Motor neuron (in vitro differentiated cells): ENCODE measurements around the gene DNAH5. TPM values are rescaled to one million over a fixed set of nuclear protein-coding genes. Genes with fewer than 3 reads are reported as not detected.
"Not testable (repeated sequence)": the region's sequence is repeated elsewhere in the genome, so short reads cannot be mapped to it uniquely, and the experiment has no call there.

ENCODE experiments used
- ATAC-seq, 8 experiments: fragments of 200-7000 bp; cut with Tn5 transposase; replicated peaks in 6 of 8; 2 replicates each; pipeline ENCODE4 v1.8.0; 2021; ENCODE audit warnings: mild to moderate bottlenecking in 8 of 8, moderate library complexity in 8 of 8
- H3K27ac ChIP-seq, 2 donors: fragments of 250-450 bp; sonication (Bioruptor Pico); 2 replicates each; pipeline ENCODE4 v1.9.0; 2021; ENCODE audit warnings: antibody characterized with exemption in 2 of 2, mild to moderate bottlenecking in 2 of 2, moderate library complexity in 1 of 2
- H3K4me1 ChIP-seq, 2 donors: fragments of 250-450 bp; sonication (Bioruptor Pico); replicated peaks in 1 of 2; 2 replicates each; pipeline ENCODE4 v1.6.1; 2021; ENCODE audit warnings: antibody characterized with exemption in 2 of 2, mild to moderate bottlenecking in 2 of 2, moderate library complexity in 1 of 2
- H3K4me3 ChIP-seq, 5 donors: fragments of 250-450 bp; sonication (Bioruptor Pico); 2 replicates each; pipeline ENCODE4 v1.9.0; 2021; ENCODE audit warnings: antibody characterized with exemption in 5 of 5, mild to moderate bottlenecking in 5 of 5, moderate library complexity in 4 of 5
- WGBS, 10 experiments: fragments of 450-650 bp; shearing (Covaris generic); methylation state at CpG; one replicate each; pipeline ENCODE4 v1.0.0; 2022; 5-methylcytosine and 5-hydroxymethylcytosine counted together
- in situ Hi-C, 9 experiments: fragments of 400-800 bp; cut with MboI; loops; one replicate each; pipeline ENCODE4 v1.15.0; 2021; ENCODE audit warnings: low sequenced_read_pairs in 9 of 9, low pct_unique_long_range_greater_than_20kb in 2 of 9; ENCODE audit not compliant: unreplicated experiment in 9 of 9
- total RNA-seq, 8 experiments: library from RNA; unstranded; fragments of 300-600 nt; gene quantifications; 2 replicates each; pipeline versions ENCODE4 v1.2.3 to v1.2.4, GENCODE V29; 2022

Gene DNAH5, protein sequence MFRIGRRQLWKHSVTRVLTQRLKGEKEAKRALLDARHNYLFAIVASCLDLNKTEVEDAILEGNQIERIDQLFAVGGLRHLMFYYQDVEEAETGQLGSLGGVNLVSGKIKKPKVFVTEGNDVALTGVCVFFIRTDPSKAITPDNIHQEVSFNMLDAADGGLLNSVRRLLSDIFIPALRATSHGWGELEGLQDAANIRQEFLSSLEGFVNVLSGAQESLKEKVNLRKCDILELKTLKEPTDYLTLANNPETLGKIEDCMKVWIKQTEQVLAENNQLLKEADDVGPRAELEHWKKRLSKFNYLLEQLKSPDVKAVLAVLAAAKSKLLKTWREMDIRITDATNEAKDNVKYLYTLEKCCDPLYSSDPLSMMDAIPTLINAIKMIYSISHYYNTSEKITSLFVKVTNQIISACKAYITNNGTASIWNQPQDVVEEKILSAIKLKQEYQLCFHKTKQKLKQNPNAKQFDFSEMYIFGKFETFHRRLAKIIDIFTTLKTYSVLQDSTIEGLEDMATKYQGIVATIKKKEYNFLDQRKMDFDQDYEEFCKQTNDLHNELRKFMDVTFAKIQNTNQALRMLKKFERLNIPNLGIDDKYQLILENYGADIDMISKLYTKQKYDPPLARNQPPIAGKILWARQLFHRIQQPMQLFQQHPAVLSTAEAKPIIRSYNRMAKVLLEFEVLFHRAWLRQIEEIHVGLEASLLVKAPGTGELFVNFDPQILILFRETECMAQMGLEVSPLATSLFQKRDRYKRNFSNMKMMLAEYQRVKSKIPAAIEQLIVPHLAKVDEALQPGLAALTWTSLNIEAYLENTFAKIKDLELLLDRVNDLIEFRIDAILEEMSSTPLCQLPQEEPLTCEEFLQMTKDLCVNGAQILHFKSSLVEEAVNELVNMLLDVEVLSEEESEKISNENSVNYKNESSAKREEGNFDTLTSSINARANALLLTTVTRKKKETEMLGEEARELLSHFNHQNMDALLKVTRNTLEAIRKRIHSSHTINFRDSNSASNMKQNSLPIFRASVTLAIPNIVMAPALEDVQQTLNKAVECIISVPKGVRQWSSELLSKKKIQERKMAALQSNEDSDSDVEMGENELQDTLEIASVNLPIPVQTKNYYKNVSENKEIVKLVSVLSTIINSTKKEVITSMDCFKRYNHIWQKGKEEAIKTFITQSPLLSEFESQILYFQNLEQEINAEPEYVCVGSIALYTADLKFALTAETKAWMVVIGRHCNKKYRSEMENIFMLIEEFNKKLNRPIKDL (N-terminal part only)
- 1 to 10 TPM in 1 of 8 experiments, under 1 TPM in 6, not detected in 1; 0.09 to 5.6 (median 0.31) TPM for total RNA-seq

DNA sequence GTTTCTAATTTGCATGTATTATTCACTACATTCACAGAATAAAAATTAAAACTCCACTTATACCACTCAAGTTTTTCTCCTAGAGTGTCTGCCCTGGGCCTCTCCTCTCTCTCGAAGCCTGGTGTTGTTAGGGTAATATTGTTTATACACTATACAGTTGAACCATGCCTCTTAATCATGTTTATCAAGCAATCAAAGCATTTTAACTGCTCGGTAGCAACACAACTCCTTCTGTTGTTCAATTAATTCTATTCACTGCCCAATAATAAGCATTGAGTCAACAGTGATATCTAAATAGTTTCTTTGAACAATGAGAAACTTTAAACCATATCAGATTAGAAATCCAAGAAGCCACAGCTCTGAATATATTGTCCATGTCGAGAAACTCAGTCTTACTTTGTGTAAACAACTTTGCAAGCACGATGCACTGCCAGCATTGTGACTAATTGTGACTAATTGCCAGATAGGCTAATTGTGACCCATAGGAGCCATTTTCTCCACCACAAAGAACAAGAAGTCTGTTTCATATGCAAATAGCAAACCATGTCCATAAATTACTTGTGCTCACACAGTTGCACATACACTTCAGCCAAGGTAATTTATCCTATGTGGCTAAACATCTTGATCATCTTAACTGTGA lies at the start of gene DNAH5:
Gene DNAH5 (minus strand): TSS at position 129 of the 640 bp plus-strand sequence. CDS start 250 bp downstream, outside the sequence.
- Histone ChIP-seq H3K4me3 (no peak within 1 kb of the TSS), H3K4me1 (peaks cover 3 to 11% of the 10 kb centered on the region in 2 donors), H3K27ac (no peak within 1 kb of the TSS)
- ATAC-seq, result peak in 4 of 8 experiments; percentile 30 to 81 (median 58)
- WGBS, 10 experiments, result 16 to 100% (median 50%) methylated on average over 1 to 4 of the region's 4 CpGs; no CpG with 5 or more reads in 1 of the 10 experiments
- in situ Hi-C loops, result no loop called here

- WGBS, 10 experiments, result 83 to 100% (median 96%) methylated on average over 1 to 7 of the region's 11 CpGs; no CpG with 5 or more reads in 3 of the 10 experiments
- Histone ChIP-seq H3K27ac (no peak overlapping the region), H3K4me1 (peaks cover 8 to 15% of the 10 kb centered on the region in 2 donors), H3K4me3 (no peak overlapping the region)
- ATAC-seq, result no peak
- in situ Hi-C loops, result loop anchor here in 8 of 9 experiments (25.0 kb wide), 5 partner anchors 268 to 643 kb away; no protein-coding TSS in a partner anchor
These were observed 49.4 kb upstream of the DNAH5 start for GRCh38 chr5:13993926-13994325.

- WGBS, 10 experiments, result 17 to 100% (median 89%) methylated on average over 1 to 4 of the region's 4 CpGs; no CpG with 5 or more reads in 3 of the 10 experiments
- ATAC-seq, result no peak
- no peak overlapping the region for H3K4me3 ChIP-seq
- no peak overlapping the region for H3K27ac ChIP-seq
- in situ Hi-C loops, result loop anchor here in 8 of 9 experiments (25.0 kb wide), 5 partner anchors 270 to 645 kb away; no protein-coding TSS in a partner anchor
- peaks cover 8 to 15% of the 10 kb centered on the region in 2 donors for H3K4me1 ChIP-seq
These were observed 48.3 kb upstream of the DNAH5 start for GRCh38 chr5:13992795-13993194.

DNA sequence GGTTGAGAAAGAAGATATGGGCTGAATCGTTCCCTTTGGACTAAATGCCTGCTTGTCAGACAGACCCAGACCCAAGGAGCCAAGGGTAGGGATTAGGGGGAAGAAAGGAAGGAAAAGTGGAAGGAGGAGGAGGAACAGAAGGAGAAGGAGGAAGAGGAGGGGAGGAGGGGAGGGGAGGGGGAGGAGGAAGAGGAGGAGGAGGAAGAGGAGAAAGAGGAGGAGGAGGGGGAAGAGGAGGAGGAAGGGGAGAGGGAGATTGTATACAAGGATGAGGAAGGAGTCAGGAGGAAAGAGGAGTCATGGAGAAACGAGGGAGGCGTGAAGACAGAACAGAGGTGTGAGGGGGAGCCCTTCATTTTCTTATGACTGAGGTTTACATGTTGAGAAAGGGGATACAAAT lies 46.9 kb upstream of the DNAH5 start:
- no peak for ATAC-seq
- H3K4me3 ChIP-seq, result no peak overlapping the region
- in situ Hi-C loops, result loop anchor here in 8 of 9 experiments (25.0 kb wide), 5 partner anchors 271 to 646 kb away; no protein-coding TSS in a partner anchor
- H3K4me1 ChIP-seq, result peaks cover 8 to 15% of the 10 kb centered on the region in 2 donors
- WGBS, 10 experiments, result 50 to 100% (median 71%) methylated on average over 1 of the region's 3 CpGs; no CpG with 5 or more reads in 6 of the 10 experiments
- H3K27ac ChIP-seq, result no peak overlapping the region

GRCh38 chr5:13990896-13991295 lies 46.4 kb upstream of the DNAH5 start:
- in situ Hi-C loops, result loop anchor here in 8 of 9 experiments (25.0 kb wide), 5 partner anchors 271 to 646 kb away; no protein-coding TSS in a partner anchor
- H3K4me1 ChIP-seq, result peaks cover 8 to 15% of the 10 kb centered on the region in 2 donors
- no peak for ATAC-seq
- WGBS, 10 experiments, result 82 to 100% (median 94%) methylated on average over 1 to 2 of the region's 2 CpGs; no CpG with 5 or more reads in 3 of the 10 experiments
- H3K4me3 ChIP-seq, result no peak overlapping the region
- H3K27ac ChIP-seq, result no peak overlapping the region

DNA sequence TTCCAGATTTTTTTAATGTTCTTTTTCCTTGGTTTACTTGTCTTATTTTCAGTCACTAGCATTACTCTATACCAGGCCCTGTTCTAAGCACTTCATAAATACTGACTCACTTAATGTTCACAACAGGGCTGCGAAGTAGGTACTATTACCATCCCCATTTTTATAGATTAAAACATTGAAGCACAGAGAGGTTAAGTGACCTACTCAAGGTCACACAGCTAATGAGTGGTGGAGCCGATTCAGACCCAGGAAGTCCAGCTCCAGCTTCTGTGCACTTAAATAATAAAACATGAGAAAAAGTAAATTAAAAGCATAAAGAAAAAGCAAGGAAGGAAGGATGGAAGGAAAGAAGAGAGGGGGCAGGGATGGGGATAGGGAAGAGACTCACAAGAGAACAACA lies 45.3 kb upstream of the DNAH5 start:
- 75 to 100% (median 92%) methylated on average over 1 to 2 of the region's 2 CpGs; no CpG with 5 or more reads in 1 of the 10 experiments for WGBS, 10 experiments
- ATAC-seq, result no peak

GRCh38 chr5:13987843-13988464 lies 43.5 kb upstream of the DNAH5 start:
- Histone ChIP-seq H3K4me3 (no peak overlapping the region), H3K27ac (no peak overlapping the region), H3K4me1 (no peaks in the 10 kb centered on the region)
- peak in 4 of 8 experiments; percentile 32 to 67 (median 62) for ATAC-seq
- WGBS, 10 experiments, result 0 to 40% (median 13%) methylated on average over 1 to 7 of the region's 7 CpGs
- in situ Hi-C loops, result loop anchor here in 8 of 9 experiments (10.0 to 25.0 kb wide), 6 partner anchors 274 to 657 kb away; no protein-coding TSS in a partner anchor

More for the DNA sequence above, 45.3 kb upstream of the DNAH5 start:
- Histone ChIP-seq H3K27ac (no peak overlapping the region), H3K4me3 (no peak overlapping the region), H3K4me1 (peaks cover 5 to 11% of the 10 kb centered on the region in 2 donors)
- in situ Hi-C loops, result loop anchor here in 8 of 9 experiments (10.0 to 25.0 kb wide), 6 partner anchors 272 to 655 kb away; no protein-coding TSS in a partner anchor

DNA sequence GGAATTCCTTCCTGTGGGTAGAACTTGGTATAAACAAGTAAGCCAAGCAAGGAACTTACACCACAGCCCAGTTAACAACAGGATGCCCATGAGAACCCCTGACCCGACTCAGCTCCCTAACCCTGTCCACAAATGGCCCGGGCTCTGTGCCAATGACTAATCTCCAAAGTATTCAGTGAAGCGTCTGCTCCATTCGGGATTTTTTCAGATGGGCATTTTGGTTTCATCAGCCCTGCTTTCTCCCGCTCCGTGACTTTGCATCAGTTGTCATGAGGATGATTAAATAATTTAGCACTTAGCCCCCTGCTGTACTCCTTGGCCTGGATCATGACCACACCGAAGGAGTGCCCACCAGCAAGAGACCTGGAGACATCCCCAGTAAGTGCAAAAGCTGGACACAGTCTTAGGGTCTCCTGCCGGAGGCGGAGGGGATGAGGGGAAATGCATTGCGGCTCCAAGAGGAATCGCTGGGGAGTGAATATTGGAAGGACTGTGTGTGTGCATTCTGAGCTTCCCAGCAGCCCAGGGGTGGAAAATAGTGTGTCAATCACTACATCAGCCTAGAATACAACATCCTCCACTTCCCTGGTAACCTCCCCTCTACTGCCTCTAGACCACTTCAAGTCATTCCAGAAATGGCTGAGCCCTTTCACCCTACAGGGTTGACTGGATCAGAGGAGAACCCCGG lies 41.4 kb upstream of the DNAH5 start:
- no peak overlapping the region for H3K27ac ChIP-seq
- no peak overlapping the region for H3K4me3 ChIP-seq
- in situ Hi-C loops, result loop anchor here in 8 of 9 experiments (10.0 to 25.0 kb wide), 6 partner anchors 276 to 659 kb away; no protein-coding TSS in a partner anchor
- no peaks in the 10 kb centered on the region for H3K4me1 ChIP-seq
- WGBS, 10 experiments, result 0 to 93% (median 65%) methylated on average over 2 to 12 of the region's 12 CpGs
- peak in 2 of 8 experiments; percentile 69 to 74 for ATAC-seq

- WGBS, 10 experiments, result 100% methylated on average over 1 of the region's 5 CpGs; no CpG with 5 or more reads in 8 of the 10 experiments
- ATAC-seq, H3K4me1 ChIP-seq, H3K4me3 ChIP-seq, H3K27ac ChIP-seq: not testable (repeated sequence)
- in situ Hi-C loops, result loop anchor here in 8 of 9 experiments (10.0 to 25.0 kb wide), 6 partner anchors 277 to 660 kb away; no protein-coding TSS in a partner anchor
These were observed 40.4 kb upstream of the DNAH5 start for GRCh38 chr5:13984888-13985287.

- ATAC-seq, result peak; percentile 43 to 88 (median 74)
- no peak overlapping the region for H3K4me3 ChIP-seq
- H3K4me1 ChIP-seq, result peaks cover 0 to 2% of the 10 kb centered on the region in 2 donors
- 17 to 100% (median 71%) methylated on average over 1 to 8 of the region's 11 CpGs for WGBS, 10 experiments
- H3K27ac ChIP-seq, result no peak overlapping the region
- in situ Hi-C loops, result loop anchor here in 8 of 9 experiments (25.0 kb wide), 5 partner anchors 285 to 660 kb away; no protein-coding TSS in a partner anchor
These were observed 32.7 kb upstream of the DNAH5 start for GRCh38 chr5:13976867-13977830.
